GM12878 (cell line): ENCODE data around the gene EPS8. TPM values are rescaled to one million over a fixed set of nuclear protein-coding genes. Genes with fewer than 3 reads are reported as not detected.

Source experiments
- ATAC-seq: fragments of 200-7000 bp; cut with Tn5 transposase; 3 replicates; pipeline ENCODE4 v1.9.1; 2020; ENCODE audit warnings: mild to moderate bottlenecking, moderate library complexity
- BruUV-seq: library from RNA; stranded (reverse); fragments of 400-500 nt; replicated peaks from 2 replicates; lab custom pipeline; 2021; lab: Mats Ljungman, UMichigan
- CTCF ChIA-PET: fragments of 300-600 bp; sonication (Branson Sonifier 250); formaldehyde crosslinking; extraction: SDS; loops from one replicate; lab custom pipeline; 2021; ENCODE audit warnings: inconsistent platforms; lab: Yijun Ruan, JAX
- POLR2A ChIA-PET: fragments of 350-600 bp; formaldehyde crosslinking; extraction: SDS; loops from one replicate; lab custom pipeline; 2021; ENCODE audit warnings: inconsistent platforms; lab: Charles Lee
- RAD21 ChIA-PET: fragments of 300-600 bp; sonication (Branson Sonifier 250); formaldehyde crosslinking; loops from one replicate; lab custom pipeline; 2023; ENCODE audit warnings: antibody characterized with exemption; ENCODE audit not compliant: unreplicated experiment; lab: Charles Lee
- SMC1A ChIA-PET: fragments of 300-600 bp; sonication (Branson Sonifier 250); formaldehyde crosslinking; loops from one replicate; lab custom pipeline; 2023; ENCODE audit not compliant: unreplicated experiment, uncharacterized antibody; lab: Charles Lee
- DNase-seq: peaks from one replicate; pipeline ENCODE4 v3.0.0-alpha.2; 2011; ENCODE audit warnings: low read depth, low spot score
- FAIRE-seq: peaks from 3 replicates; lab custom pipeline; 2011; peaks lifted over from hg19 to GRCh38; lab: Jason Lieb, UNC
- H2AFZ ChIP-seq: 2 replicates; pipeline ENCODE4 v1.6.0; 2011; ENCODE audit warnings: low read depth, low read length, control low read depth; ENCODE audit not compliant: control insufficient read depth
- H3K27ac ChIP-seq: 2 replicates; pipeline ENCODE4 v1.5.1; 2011; ENCODE audit warnings: control low read depth; ENCODE audit not compliant: control insufficient read depth, insufficient read depth
- H3K27me3 ChIP-seq, 2 experiments: replicated peaks in 1 of 2; 2 replicates each; pipeline versions ENCODE4 v1.6.0 to v1.6.1; 2011; ENCODE audit warnings: low read length in 1 of 2; ENCODE audit not compliant: control insufficient read depth in 2 of 2, insufficient read depth in 2 of 2
- H3K36me3 ChIP-seq, 2 experiments: 2 replicates each; pipeline ENCODE4 v1.5.1; 2011; ENCODE audit warnings: low read length in 1 of 2; ENCODE audit not compliant: control insufficient read depth in 2 of 2, insufficient read depth in 2 of 2
- H3K4me1 ChIP-seq: 2 replicates; pipeline ENCODE4 v1.6.1; 2011; ENCODE audit warnings: mild to moderate bottlenecking, low read length, moderate library complexity, mixed read lengths; ENCODE audit not compliant: control insufficient read depth, insufficient read depth
- H3K4me2 ChIP-seq: 2 replicates; pipeline ENCODE4 v1.6.0; 2011; ENCODE audit warnings: control low read depth; ENCODE audit not compliant: control insufficient read depth, insufficient read depth
- H3K4me3 ChIP-seq: fragments of 200-600 bp; sonication (generic); 2 replicates; pipeline ENCODE4 v1.5.1; 2016
- H3K79me2 ChIP-seq: 2 replicates; pipeline ENCODE4 v1.6.0; 2011; ENCODE audit warnings: low read length; ENCODE audit not compliant: control insufficient read depth, insufficient read depth
- H3K9ac ChIP-seq: 2 replicates; pipeline ENCODE4 v1.8.0; 2011; ENCODE audit warnings: low read length, control low read depth, mixed read lengths; ENCODE audit not compliant: control insufficient read depth, insufficient read depth
- H3K9me3 ChIP-seq: replicated peaks from 3 replicates; pipeline ENCODE4 v1.5.1; 2011; ENCODE audit warnings: mild to moderate bottlenecking, low read length; ENCODE audit not compliant: control insufficient read depth, insufficient read depth
- H4K20me1 ChIP-seq: 2 replicates; pipeline ENCODE4 v1.6.0; 2011; ENCODE audit not compliant: control insufficient read depth, insufficient read depth
- KAT2A ChIP-seq: conservative IDR thresholded peaks from 2 replicates; pipeline ENCODE4 v1.6.1; 2011; ENCODE audit warnings: low read depth, low read length; ENCODE audit not compliant: control insufficient read depth
- LARP7 ChIP-seq: fragments of 450-650 bp; IDR thresholded peaks from 2 replicates; pipeline ENCODE4 v1.6.1; 2017; ENCODE audit warnings: mild to moderate bottlenecking
- MXI1 ChIP-seq: fragments of 150-350 bp; IDR thresholded peaks from 2 replicates; pipeline ENCODE4 v1.6.1; 2011; ENCODE audit warnings: low read depth, mild to moderate bottlenecking, inconsistent platforms, low read length, improper control_type of control experiment
- PAX5 ChIP-seq: IDR thresholded peaks from 2 replicates; pipeline ENCODE4 v1.6.1; 2011; ENCODE audit warnings: low read depth, low read length, borderline replicate concordance
- TBL1XR1 ChIP-seq: IDR thresholded peaks from 2 replicates; pipeline ENCODE4 v1.6.1; 2012; ENCODE audit warnings: low read depth, low read length, improper control_type of control experiment
- ZBTB33 ChIP-seq: fragments of 450-650 bp; IDR thresholded peaks from 2 replicates; pipeline ENCODE4 v1.6.1; 2017; ENCODE audit warnings: mild to moderate bottlenecking
- WGBS: methylation state at CpG from one replicate; pipeline ENCODE4 v1.1.6; 2016; ENCODE audit warnings: low lambda C conversion rate; ENCODE audit not compliant: insufficient replicate concordance, insufficient coverage; ENCODE audit errors: missing lambda C conversion rate; 5-methylcytosine and 5-hydroxymethylcytosine counted together
- in situ Hi-C: fragments of 300-500 bp; cut with MboI; formaldehyde crosslinking; loops from 9 replicates; pipeline ENCODE4 v1.14.3; 2018; ENCODE audit warnings: mixed read lengths
- intact Hi-C: fragments of 100-400 bp; cut with micrococcal nuclease; formaldehyde crosslinking; loops from one replicate; pipeline ENCODE4 v1.14.2; 2022; ENCODE audit not compliant: unreplicated experiment
- polyA plus RNA-seq, 11 experiments: library from polyadenylated mRNA; depleted of rRNA in 4 of 11; unstranded in 6 of 11; stranded (reverse) in 5 of 11; fragments of >200 nt; fragmentation: Nextera tagmentation in 4 of 11; fragmentation: Illumina TruSeq in 1 of 11; extraction: Ambion mirVana in 4 of 11; extraction: Trizol in 1 of 11; gene quantifications; 1 replicate in 1 of 11; 2 replicates in 10 of 11; pipeline versions ENCODE4 v1.2.1 to v1.2.3, GENCODE V29; 2011 to 2016; ENCODE audit warnings: inconsistent platforms in 2 of 11, missing spikeins in 2 of 11, low read depth in 1 of 11
- total RNA-seq, 4 experiments: library from RNA; depleted of rRNA in 3 of 4; stranded (reverse); fragments of >200 nt in 3 of 4; fragmentation: Illumina TruSeq in 1 of 4; extraction: Trizol in 1 of 4; gene quantifications; 2 replicates each; pipeline versions ENCODE4 v1.2.1 to v1.2.3, GENCODE V29; 2013 to 2021

The EPS8 gene
- total and polyA plus RNA-seq, 10 of the 15 experiments (the other 5 are each of a cell fraction or from before 2014, with no cell fraction given), result 1.3 to 127 (median 3.4) TPM

- FAIRE-seq (no peak), ATAC-seq (peak; percentile 49), DNase-seq (no peak)
- Histone ChIP-seq H3K27me3 (no peaks in the 10 kb centered on the region), H2AFZ (no peak overlapping the region), H3K4me3 (no peak overlapping the region), H3K4me2 (no peak overlapping the region), H4K20me1 (no peaks in the 10 kb centered on the region), H3K9me3 (no peaks in the 10 kb centered on the region), H3K9ac (no peak overlapping the region), H3K4me1 (no peaks in the 10 kb centered on the region), H3K27ac (no peak overlapping the region), H3K36me3 (no peaks in the 10 kb centered on the region), H3K79me2 (no peaks in the 10 kb centered on the region)
- BruUV-seq, result no TSS peak
- CTCF ChIA-PET, result interaction anchor here (1.0 kb wide), 1 partner anchor 9 kb away, joined by 3 read pairs; no protein-coding TSS in a partner anchor
- WGBS, result 92% methylated on average over 3 of the region's 3 CpGs
- no peak for TF ChIP-seq TBL1XR1
- no peak for TF ChIP-seq KAT2A
- no peak for TF ChIP-seq ZBTB33
- no peak for TF ChIP-seq LARP7
- RAD21 ChIA-PET, result interaction anchor here (1.3 kb wide), 1 partner anchor 20 kb away, joined by 3 read pairs; no protein-coding TSS in a partner anchor
- intact Hi-C loops (no loop called here), in situ Hi-C loops (no loop called here)
- SMC1A ChIA-PET, result interaction anchor here (0.6 to 1.6 kb wide), 4 partner anchors 8 to 55 kb away, joined by 3 to 6 read pairs (median 4); no protein-coding TSS in a partner anchor
- POLR2A ChIA-PET, result interaction anchor here (0.8 kb wide), 1 partner anchor 9 kb away, joined by 3 read pairs; no protein-coding TSS in a partner anchor
Measured at GRCh38 chr12:15677726-15678201, 111.4 kb downstream of the EPS8 start.

- WGBS, result 67% methylated on average over 3 of the region's 3 CpGs
Measured at GRCh38 chr12:15677228-15677627, 112.0 kb downstream of the EPS8 start.

More at GRCh38 chr12:15677228-15677627, 112.0 kb downstream of the EPS8 start:
- H3K36me3 ChIP-seq, result no peaks in the 10 kb centered on the region
- no peaks in the 10 kb centered on the region for H3K79me2 ChIP-seq
- no peaks in the 10 kb centered on the region for H4K20me1 ChIP-seq
- no peak overlapping the region for H3K27ac ChIP-seq
- RAD21 ChIA-PET, result no interaction called here
- CTCF ChIA-PET, result no interaction called here
- no peak for FAIRE-seq
- POLR2A ChIA-PET, result no interaction called here
- intact Hi-C loops, result no loop called here
- H2AFZ ChIP-seq, result no peak overlapping the region
- SMC1A ChIA-PET, result no interaction called here
- H3K9me3 ChIP-seq, result no peaks in the 10 kb centered on the region
- in situ Hi-C loops, result no loop called here
- H3K4me1 ChIP-seq, result no peaks in the 10 kb centered on the region
- ATAC-seq, result peak; percentile 60
- no peak overlapping the region for H3K4me3 ChIP-seq
- no peak overlapping the region for H3K9ac ChIP-seq
- H3K27me3 ChIP-seq, result no peaks in the 10 kb centered on the region
- no peak overlapping the region for H3K4me2 ChIP-seq
- BruUV-seq, result no TSS peak
- no peak for DNase-seq
- no peak for TF ChIP-seq PAX5
- no peak for TF ChIP-seq MXI1
- TF ChIP-seq, all 136 proteins: peak for 0
